Measurements from ENCODE around the gene CCSER2. TPM values are rescaled to one million over a fixed set of nuclear protein-coding genes. Genes with fewer than 3 reads are reported as not detected.

CCSER2 gene
- total RNA-seq, 3 donors from 2014 or later, result 49.8 to 61.2 (median 49.9) TPM

DNA sequence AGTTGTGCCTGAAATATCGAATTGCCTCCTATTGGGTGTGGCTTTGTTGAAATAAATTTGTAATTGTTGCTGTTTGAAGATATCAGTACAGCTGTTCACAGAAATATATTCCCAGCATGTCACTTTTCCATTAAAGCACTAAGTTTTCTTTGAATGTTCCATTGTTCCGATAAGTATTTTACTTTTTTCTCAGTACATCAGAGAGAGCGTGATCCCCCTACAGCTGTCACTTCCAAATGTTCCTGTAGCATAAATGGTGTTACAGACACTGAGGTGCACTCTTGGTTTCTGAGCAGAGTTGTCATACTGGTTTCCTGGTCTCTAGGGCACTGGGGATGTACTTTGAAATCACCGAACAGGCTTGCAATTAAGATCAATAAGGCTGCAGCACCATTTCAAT lies 189.2 kb downstream of the CCSER2 start:
- Histone ChIP-seq H3K27ac (no peak overlapping the region), H3K4me1 (no peaks in the 10 kb centered on the region), H3K9me3 (no peaks in the 10 kb centered on the region), H3K36me3 (no peaks in the 10 kb centered on the region), H3K27me3 (no peaks in the 10 kb centered on the region), H3K4me3 (no peak overlapping the region)
- intact Hi-C loops (cut with DNase I; ENCODE audit: low total_unique reads), result no loop called here
- DNase-seq (ENCODE audit: low spot score in 2 of 2), result no peak
- TF ChIP-seq, protein P1, sequence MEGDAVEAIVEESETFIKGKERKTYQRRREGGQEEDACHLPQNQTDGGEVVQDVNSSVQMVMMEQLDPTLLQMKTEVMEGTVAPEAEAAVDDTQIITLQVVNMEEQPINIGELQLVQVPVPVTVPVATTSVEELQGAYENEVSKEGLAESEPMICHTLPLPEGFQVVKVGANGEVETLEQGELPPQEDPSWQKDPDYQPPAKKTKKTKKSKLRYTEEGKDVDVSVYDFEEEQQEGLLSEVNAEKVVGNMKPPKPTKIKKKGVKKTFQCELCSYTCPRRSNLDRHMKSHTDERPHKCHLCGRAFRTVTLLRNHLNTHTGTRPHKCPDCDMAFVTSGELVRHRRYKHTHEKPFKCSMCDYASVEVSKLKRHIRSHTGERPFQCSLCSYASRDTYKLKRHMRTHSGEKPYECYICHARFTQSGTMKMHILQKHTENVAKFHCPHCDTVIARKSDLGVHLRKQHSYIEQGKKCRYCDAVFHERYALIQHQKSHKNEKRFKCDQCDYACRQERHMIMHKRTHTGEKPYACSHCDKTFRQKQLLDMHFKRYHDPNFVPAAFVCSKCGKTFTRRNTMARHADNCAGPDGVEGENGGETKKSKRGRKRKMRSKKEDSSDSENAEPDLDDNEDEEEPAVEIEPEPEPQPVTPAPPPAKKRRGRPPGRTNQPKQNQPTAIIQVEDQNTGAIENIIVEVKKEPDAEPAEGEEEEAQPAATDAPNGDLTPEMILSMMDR (IDR thresholded peaks at IDR 0.05), result no peak
- TF ChIP-seq POLR2AphosphoS5 (IDR thresholded peaks at IDR 0.05) (no peak), POLR2A (IDR thresholded peaks at IDR 0.05) (no peak)

DNA sequence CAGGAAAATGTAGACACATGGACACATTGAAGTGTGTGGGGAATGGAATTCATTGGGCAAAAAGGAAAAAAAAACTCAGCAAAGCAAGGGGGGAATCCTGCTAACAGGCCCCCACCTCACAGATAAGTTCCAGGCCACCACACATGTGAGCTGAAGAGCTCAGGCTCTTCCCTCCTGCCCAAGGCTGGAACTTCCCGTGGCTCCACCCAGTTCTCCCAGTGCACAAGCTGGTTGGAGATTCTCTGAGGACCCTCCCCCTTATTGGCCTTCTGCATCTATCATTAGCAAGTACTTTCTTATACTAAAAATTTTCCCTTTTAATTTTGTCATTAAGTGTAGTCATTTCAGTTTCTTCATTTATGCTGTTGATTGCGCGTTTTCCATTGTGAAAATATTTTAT lies 190.8 kb downstream of the CCSER2 start:
- no peak for DNase-seq (ENCODE audit: low spot score in 2 of 2)
- no peaks in the 10 kb centered on the region for H3K9me3 ChIP-seq
- no peaks in the 10 kb centered on the region for H3K4me1 ChIP-seq
- intact Hi-C loops (cut with DNase I; ENCODE audit: low total_unique reads), result no loop called here
- H3K36me3 ChIP-seq, result no peaks in the 10 kb centered on the region
- H3K27me3 ChIP-seq, result no peaks in the 10 kb centered on the region
- no peak overlapping the region for H3K27ac ChIP-seq
- no peak overlapping the region for H3K4me3 ChIP-seq
- TF ChIP-seq POLR2A (IDR thresholded peaks at IDR 0.05) (no peak), POLR2AphosphoS5 (IDR thresholded peaks at IDR 0.05) (no peak)
- TF ChIP-seq, protein P1 (IDR thresholded peaks at IDR 0.05), result no peak

DNA sequence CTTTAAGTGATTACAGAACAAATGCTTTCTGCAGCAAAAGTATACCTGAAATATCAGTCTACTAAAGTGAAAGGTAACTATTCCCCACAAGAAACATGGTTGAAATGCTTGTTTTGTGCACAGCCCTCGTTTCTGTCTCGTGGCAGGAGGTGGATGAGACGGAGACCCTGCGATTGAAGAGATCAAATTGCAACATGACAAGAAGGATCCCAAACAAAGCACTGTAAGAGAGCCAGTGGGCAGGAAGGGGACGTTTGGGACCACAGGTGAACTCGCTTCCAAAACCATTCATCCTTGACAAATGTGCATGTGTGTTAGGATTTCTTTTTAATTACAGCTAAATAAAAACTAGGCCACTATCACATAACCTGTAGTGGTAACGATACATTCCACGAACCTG lies 192.6 kb downstream of the CCSER2 start:
- Histone ChIP-seq H3K4me3 (no peak overlapping the region), H3K9me3 (peaks cover 0 to 4% of the 10 kb centered on the region in 2 donors), H3K27me3 (no peaks in the 10 kb centered on the region), H3K36me3 (no peaks in the 10 kb centered on the region), H3K27ac (no peak overlapping the region), H3K4me1 (no peaks in the 10 kb centered on the region)
- intact Hi-C loops (cut with DNase I; ENCODE audit: low total_unique reads), result no loop called here
- TF ChIP-seq, protein P1 (IDR thresholded peaks at IDR 0.05), result no peak
- no peak for TF ChIP-seq POLR2A (IDR thresholded peaks at IDR 0.05)
- no peak for TF ChIP-seq POLR2AphosphoS5 (IDR thresholded peaks at IDR 0.05)
- DNase-seq (ENCODE audit: low spot score in 2 of 2), result no peak

DNA sequence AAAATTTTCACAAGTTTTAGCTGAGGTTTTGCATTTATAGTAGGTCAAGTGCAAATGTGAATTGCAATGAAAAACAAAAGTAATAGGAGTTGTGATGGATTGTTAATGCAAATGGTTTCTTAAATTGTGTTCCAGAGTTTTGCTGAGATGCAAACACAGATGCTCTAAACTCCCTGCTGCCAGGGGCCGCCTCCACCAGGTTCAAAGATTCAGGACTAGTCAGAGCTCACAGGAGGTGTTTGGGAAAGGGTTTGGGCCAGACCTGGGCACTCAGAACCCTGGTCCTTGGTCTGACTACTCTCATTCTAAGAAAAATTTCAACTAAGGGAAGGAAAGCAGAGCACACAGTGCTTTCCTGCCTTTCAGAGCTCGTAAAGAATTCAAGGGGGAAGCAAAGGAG lies 193.1 kb downstream of the CCSER2 start:
- no peak for DNase-seq (ENCODE audit: low spot score in 2 of 2)
- H3K27ac ChIP-seq, result no peak overlapping the region
- no peaks in the 10 kb centered on the region for H3K27me3 ChIP-seq
- H3K9me3 ChIP-seq, result peaks cover 0 to 6% of the 10 kb centered on the region in 2 donors
- TF ChIP-seq POLR2AphosphoS5 (IDR thresholded peaks at IDR 0.05), result no peak
- TF ChIP-seq, protein P1 (IDR thresholded peaks at IDR 0.05), result no peak
- H3K4me1 ChIP-seq, result no peaks in the 10 kb centered on the region
- intact Hi-C loops (cut with DNase I; ENCODE audit: low total_unique reads), result no loop called here
- no peak overlapping the region for H3K4me3 ChIP-seq
- H3K36me3 ChIP-seq, result no peaks in the 10 kb centered on the region

DNA sequence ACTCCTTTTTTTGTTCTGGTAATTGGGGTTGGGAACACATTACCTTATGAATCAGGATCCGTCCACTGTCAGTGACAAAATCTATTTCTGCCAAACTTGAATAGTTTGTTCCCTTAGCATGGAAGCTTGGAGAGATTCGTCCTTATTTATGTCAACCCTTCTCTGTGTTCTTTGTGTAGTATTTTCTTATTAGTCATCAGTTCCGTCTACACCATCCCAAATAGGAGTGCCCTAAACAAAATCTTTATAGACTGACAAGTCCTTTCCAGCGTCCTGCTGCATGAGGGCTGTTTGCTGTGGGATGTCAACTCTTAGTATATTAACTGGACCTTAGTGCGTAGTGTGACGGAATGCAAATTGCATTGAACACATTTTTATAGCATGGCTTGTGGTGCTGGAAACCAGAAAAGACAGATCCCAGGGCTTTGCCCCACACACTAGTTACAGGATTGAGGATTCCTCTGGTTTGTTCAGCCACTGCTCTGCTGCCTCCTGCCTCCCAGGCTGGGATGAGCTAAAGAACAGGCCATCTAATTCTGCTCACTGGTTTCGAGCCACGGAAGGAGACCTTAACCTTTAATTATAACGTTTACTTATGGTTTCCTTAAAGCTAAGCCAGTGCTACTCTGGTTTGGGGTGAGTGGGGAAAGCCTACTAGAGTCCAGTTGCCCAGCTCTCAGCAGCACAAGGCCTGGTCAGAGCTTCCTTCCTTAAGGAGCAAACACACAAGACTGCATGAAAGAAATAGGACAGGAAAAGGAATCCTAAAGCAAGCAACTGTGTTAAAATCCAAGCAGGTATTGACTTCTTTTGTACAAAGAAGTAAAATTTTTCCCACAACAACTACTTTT lies 194.4 kb downstream of the CCSER2 start:
- H3K27me3 ChIP-seq, result no peaks in the 10 kb centered on the region
- peaks cover 0 to 6% of the 10 kb centered on the region in 2 donors for H3K9me3 ChIP-seq
- DNase-seq (ENCODE audit: low spot score in 2 of 2), result no peak
- intact Hi-C loops (cut with DNase I; ENCODE audit: low total_unique reads), result no loop called here
- H3K36me3 ChIP-seq, result no peaks in the 10 kb centered on the region
- TF ChIP-seq, protein P1 (IDR thresholded peaks at IDR 0.05), result no peak
- no peaks in the 10 kb centered on the region for H3K4me1 ChIP-seq
- H3K4me3 ChIP-seq, result no peak overlapping the region
- no peak overlapping the region for H3K27ac ChIP-seq

Data from breast epithelium (tissue), 4 donors.